HepG2 (cell line): Measurements from ENCODE around the gene TAF6. TPM values are rescaled to one million over a fixed set of nuclear protein-coding genes. Genes with fewer than 3 reads are reported as not detected.
A peak's percentile ranks its signal among the peaks of the same experiment; 100 is the strongest.

Experiments used
- BRF2 ChIP-seq: sonication (generic); formaldehyde crosslinking; IDR thresholded peaks from 2 replicates; pipeline ENCODE4 v1.8.1; 2022; ENCODE audit warnings: mild to moderate bottlenecking, missing genetic modification reagents
- FOSL1 ChIP-seq: sonication (generic); formaldehyde crosslinking; IDR thresholded peaks from 2 replicates; pipeline ENCODE4 v1.9.0; 2021; ENCODE audit warnings: missing genetic modification reagents, borderline replicate concordance
- HMG20B ChIP-seq: conservative IDR thresholded peaks from 2 replicates; pipeline ENCODE4 v1.6.1; 2016; ENCODE audit warnings: missing genetic modification reagents, missing compliant biosample characterization
- JUNB ChIP-seq: sonication (generic); formaldehyde crosslinking; IDR thresholded peaks from 2 replicates; pipeline ENCODE4 v1.8.0; 2022; ENCODE audit warnings: missing genetic modification reagents, mild to moderate bottlenecking, borderline replicate concordance
- POGK ChIP-seq: sonication (generic); formaldehyde crosslinking; conservative IDR thresholded peaks from 2 replicates; pipeline ENCODE4 v1.8.0; 2022; ENCODE audit warnings: mild to moderate bottlenecking, moderate library complexity, missing genetic modification reagents
- RFXANK ChIP-seq: IDR thresholded peaks from 2 replicates; pipeline ENCODE4 v1.6.1; 2016
- ZBTB26 ChIP-seq: IDR thresholded peaks from 2 replicates; pipeline ENCODE4 v1.6.1; 2016; ENCODE audit warnings: missing compliant biosample characterization, missing genetic modification reagents, borderline replicate concordance
- ZNF318 ChIP-seq: sonication (generic); formaldehyde crosslinking; IDR thresholded peaks from 2 replicates; pipeline ENCODE4 v1.4.0; 2020; ENCODE audit warnings: mild to moderate bottlenecking, missing genetic modification reagents
- ZNF431 ChIP-seq: sonication (generic); formaldehyde crosslinking; IDR thresholded peaks from 2 replicates; pipeline ENCODE4 v1.9.0; 2022; ENCODE audit warnings: missing genetic modification reagents, low read depth, mild to moderate bottlenecking, borderline replicate concordance
- ZNF547 ChIP-seq: sonication (generic); formaldehyde crosslinking; IDR thresholded peaks from 2 replicates; pipeline ENCODE4 v1.5.1; 2020; ENCODE audit warnings: mild to moderate bottlenecking, missing genetic modification reagents
- ZNF558 ChIP-seq: sonication (generic); formaldehyde crosslinking; IDR thresholded peaks from 2 replicates; pipeline ENCODE4 v1.9.0; 2022; ENCODE audit warnings: mild to moderate bottlenecking, missing genetic modification reagents, borderline replicate concordance
- ZNF563 ChIP-seq: sonication (generic); formaldehyde crosslinking; IDR thresholded peaks from 2 replicates; pipeline ENCODE4 v1.8.0; 2022; ENCODE audit warnings: mild to moderate bottlenecking, moderate library complexity, missing genetic modification reagents
- ZNF567 ChIP-seq: sonication (generic); formaldehyde crosslinking; IDR thresholded peaks from 2 replicates; pipeline ENCODE4 v1.8.1; 2023; ENCODE audit warnings: mild to moderate bottlenecking, missing genetic modification reagents, borderline replicate concordance
- polyA plus RNA-seq, 8 experiments: library from polyadenylated mRNA; depleted of rRNA in 3 of 8; stranded (reverse) in 7 of 8; unstranded in 1 of 8; fragments of >200 nt; fragmentation: Illumina TruSeq in 4 of 8; extraction: Trizol in 4 of 8; gene quantifications; 2 replicates each; pipeline versions ENCODE4 v1.2.1 to v1.2.3, GENCODE V29; 2011 to 2016; ENCODE audit warnings: low read depth in 4 of 8, missing spikeins in 1 of 8, mixed read lengths in 1 of 8; ENCODE audit not compliant: insufficient read depth in 1 of 8
- total RNA-seq, 5 experiments: library from RNA; depleted of rRNA; stranded (reverse); fragments of >200 nt; fragmentation: Illumina TruSeq; extraction: Trizol; gene quantifications; 2 replicates each; pipeline ENCODE4 v1.2.3, GENCODE V29; 2016; ENCODE audit warnings: low read depth in 1 of 5

Gene TAF6
- total and polyA plus RNA-seq, 2 of the 13 experiments (the other 11 are each of a cell fraction or from before 2014, with no cell fraction given), result 12.9 to 18.8 TPM

- TF ChIP-seq ZNF318 (CRISPR knock-in tag) (no peak), ZNF547 (CRISPR knock-in tag) (no peak), RFXANK (peak; percentile 90; the same call in 1 of the 2 replicates), ZBTB26 (CRISPR knock-in tag) (0 out of 2 replicates have a peak, but pooled peaks have one; percentile 15), ZNF558 (CRISPR knock-in tag) (no peak), JUNB (no peak), POGK (CRISPR knock-in tag) (peak; percentile 76; the same call in 1 of the 2 replicates), ZNF431 (CRISPR knock-in tag) (no peak), BRF2 (CRISPR knock-in tag) (no peak), ZNF563 (peak; percentile 66; the same call in 1 of the 2 replicates), ZNF567 (CRISPR knock-in tag) (no peak; the same call in 1 of the 2 replicates), HMG20B (CRISPR knock-in tag) (no peak), FOSL1 (CRISPR knock-in tag) (no peak)
These were observed 29.6 kb upstream of the TAF6 start, which contains the start of gene LAMTOR4 (continued) for GRCh38 chr7:100148559-100149328.
